GM12892 (cell line): ENCODE measurements around the gene RABL6.

Experiments
- POLR2A ChIP-seq: IDR thresholded peaks from 2 replicates; pipeline ENCODE4 v1.6.1; 2011; ENCODE audit warnings: low read depth, low read length, control low read depth
- POLR2AphosphoS5 ChIP-seq: IDR thresholded peaks from 2 replicates; pipeline ENCODE4 v1.6.1; 2011; ENCODE audit warnings: low read depth, low read length, control low read depth
- TAF1 ChIP-seq: IDR thresholded peaks from 2 replicates; pipeline ENCODE4 v1.6.1; 2011; ENCODE audit warnings: low read depth, mild to moderate bottlenecking, control low read depth, low read length, borderline replicate concordance

DNA sequence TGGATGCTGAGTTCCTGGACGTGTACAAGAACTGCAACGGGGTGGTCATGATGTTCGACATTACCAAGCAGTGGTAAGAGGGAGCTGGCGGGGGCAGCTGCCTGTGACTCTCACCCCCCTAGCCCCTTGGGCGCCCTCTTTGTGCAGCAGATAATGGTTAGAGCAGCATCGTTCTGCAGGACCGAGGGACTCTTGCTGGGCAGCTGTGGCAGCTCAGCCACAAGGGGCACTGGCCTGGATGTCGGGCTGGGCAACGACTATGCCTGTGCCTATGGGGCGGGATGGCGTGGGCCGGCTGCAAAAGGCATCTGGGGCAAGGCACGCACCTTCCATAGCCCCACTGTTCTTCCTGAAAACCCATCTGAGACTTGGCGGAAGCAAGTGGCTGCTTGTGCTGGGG lies 21.7 kb downstream of the RABL6 start:
- TF ChIP-seq POLR2A (no peak), POLR2AphosphoS5 (no peak), TAF1 (no peak)
